ENCODE data around the gene PRKCI. TPM values are rescaled to one million over a fixed set of nuclear protein-coding genes. Genes with fewer than 3 reads are reported as not detected.

The PRKCI gene
- total RNA-seq, 1 experiment from 2014 or later, result 25.2 TPM

- no peaks in the 10 kb centered on the region for H3K79me2 ChIP-seq (ENCODE audit: insufficient read depth, low read length)
- TF ChIP-seq MAX (IDR thresholded peaks at IDR 0.05) (no peak), ATF3 (IDR thresholded peaks at IDR 0.05) (no peak), REST (IDR thresholded peaks at IDR 0.05; ENCODE audit: low read depth) (no peak), FOSL1 (IDR thresholded peaks at IDR 0.05; ENCODE audit: low read depth) (no peak), POLR2AphosphoS5 (IDR thresholded peaks at IDR 0.05; ENCODE audit: low read depth, low read length) (no peak), ELF1 (IDR thresholded peaks at IDR 0.05; ENCODE audit: borderline replicate concordance, low read depth) (no peak), SRF (IDR thresholded peaks at IDR 0.05; ENCODE audit: low read depth) (no peak), ZBTB33 (IDR thresholded peaks at IDR 0.05; ENCODE audit: extremely low read depth, insufficient replicate concordance, low read length) (no peak), SIN3A (IDR thresholded peaks at IDR 0.05; ENCODE audit: low read depth) (no peak), POLR2A (IDR thresholded peaks at IDR 0.05; ENCODE audit: borderline replicate concordance, extremely low read depth, insufficient read depth, insufficient read length) (no peak), JUND (IDR thresholded peaks at IDR 0.05) (no peak), EZH2phosphoT487 (IDR thresholded peaks at IDR 0.05; ENCODE audit: borderline replicate concordance) (no peak), TCF7L2 (IDR thresholded peaks at IDR 0.05; ENCODE audit: borderline replicate concordance, extremely low read depth, insufficient read depth, insufficient read length) (no peak), RAD21 (IDR thresholded peaks at IDR 0.05; ENCODE audit: low read depth) (no peak), EZH2 (IDR thresholded peaks at IDR 0.05) (no peak), ZNF274 (IDR thresholded peaks at IDR 0.05; ENCODE audit: low read depth, low read length) (no peak), YY1 (IDR thresholded peaks at IDR 0.05; ENCODE audit: extremely low read depth, insufficient replicate concordance, low read depth, low read length) (no peak), CBX3 (IDR thresholded peaks at IDR 0.05; ENCODE audit: low read depth) (no peak), CEBPB (IDR thresholded peaks at IDR 0.05; ENCODE audit: low read depth) (no peak), ZFX (IDR thresholded peaks at IDR 0.05) (no peak)
- ATAC-seq (no peak), DNase-seq (ENCODE audit: low read depth, low spot score) (no peak)
- no peaks in the 10 kb centered on the region for H4K20me1 ChIP-seq (ENCODE audit: insufficient read depth)
- RAD21 ChIA-PET (ENCODE audit: low non-redundant PET in 1 of 2, low total read pairs in 2 of 2, uncharacterized antibody in 2 of 2, unreplicated experiment in 2 of 2), result no interaction called here
- no peaks in the 10 kb centered on the region for H3K9me3 ChIP-seq (ENCODE audit: control insufficient read depth in 1 of 2, insufficient read depth in 1 of 2, low read depth in 1 of 2, low read length in 2 of 2)
- CTCF ChIA-PET, result no interaction called here
- H3K27me3 ChIP-seq (ENCODE audit: insufficient read depth, low read length), result no peaks in the 10 kb centered on the region
- intact Hi-C loops (cut with micrococcal nuclease), result no loop called here
- POLR2A ChIA-PET, result no interaction called here
- BruUV-seq (replicated peaks), result no TSS peak
- no peak overlapping the region for H3K9ac ChIP-seq (ENCODE audit: low read length)
- H3K4me2 ChIP-seq (ENCODE audit: low read length), result no peak overlapping the region
- H3K36me3 ChIP-seq (ENCODE audit: control insufficient read depth in 1 of 2, insufficient read depth in 2 of 2, low read length in 2 of 2), result no peaks in the 10 kb centered on the region
- H3K27ac ChIP-seq (ENCODE audit: low read depth, low read length), result no peak overlapping the region
- H3K4me3 ChIP-seq (replicated peaks in 1 of 2; ENCODE audit: low read depth in 1 of 2, low read length in 2 of 2), result no peak overlapping the region
- no peaks in the 10 kb centered on the region for H3K9me2 ChIP-seq (ENCODE audit: insufficient read depth)
- no peak overlapping the region for H2AFZ ChIP-seq (ENCODE audit: low read depth, low read length, poor library complexity, severe bottlenecking)
- peaks cover 0 to 4% of the 10 kb centered on the region in 2 experiments; a peak in 2 of 4 replicates for H3K4me1 ChIP-seq (ENCODE audit: control insufficient read depth in 1 of 2, insufficient read depth in 2 of 2, low read length in 2 of 2)
Observed at GRCh38 chr3:170322566-170323269, 100.5 kb downstream of the PRKCI start.

Data from HCT116 (cell line).